ENCODE results near the gene KIF5A. TPM values are rescaled to one million over a fixed set of nuclear protein-coding genes. Genes with fewer than 3 reads are reported as not detected.
"Not testable (repeated sequence)": the region's sequence is repeated elsewhere in the genome, so short reads cannot be mapped to it uniquely, and the experiment has no call there.

Gene KIF5A
- total RNA-seq, 1 donor from 2014 or later = 0.46 TPM

- no peak for DNase-seq (ENCODE audit: low spot score)
- no peak for TF ChIP-seq CTCF (IDR thresholded peaks at IDR 0.05; ENCODE audit: unreplicated experiment)
- no peak overlapping the region for H3K27ac Mint-ChIP-seq (ENCODE audit: unreplicated experiment)
- H3K4me1 Mint-ChIP-seq (ENCODE audit: unreplicated experiment) = peaks cover 7% of the 10 kb centered on the region
- H3K4me3 Mint-ChIP-seq (ENCODE audit: unreplicated experiment) = no peak overlapping the region
- H3K36me3 Mint-ChIP-seq (ENCODE audit: low read depth, unreplicated experiment) = no peaks in the 10 kb centered on the region
- H3K9me3 Mint-ChIP-seq (ENCODE audit: unreplicated experiment) = no peaks in the 10 kb centered on the region
- peaks cover 5% of the 10 kb centered on the region for H3K27me3 Mint-ChIP-seq (ENCODE audit: unreplicated experiment)
These were observed 34.8 kb downstream of the KIF5A start for GRCh38 chr12:57584690-57585089.

- H3K27ac Mint-ChIP-seq (ENCODE audit: unreplicated experiment) = no peak overlapping the region
- H3K36me3 Mint-ChIP-seq (ENCODE audit: low read depth, unreplicated experiment) = no peaks in the 10 kb centered on the region
These were observed 35.3 kb downstream of the KIF5A start for GRCh38 chr12:57585156-57585555.

DNA sequence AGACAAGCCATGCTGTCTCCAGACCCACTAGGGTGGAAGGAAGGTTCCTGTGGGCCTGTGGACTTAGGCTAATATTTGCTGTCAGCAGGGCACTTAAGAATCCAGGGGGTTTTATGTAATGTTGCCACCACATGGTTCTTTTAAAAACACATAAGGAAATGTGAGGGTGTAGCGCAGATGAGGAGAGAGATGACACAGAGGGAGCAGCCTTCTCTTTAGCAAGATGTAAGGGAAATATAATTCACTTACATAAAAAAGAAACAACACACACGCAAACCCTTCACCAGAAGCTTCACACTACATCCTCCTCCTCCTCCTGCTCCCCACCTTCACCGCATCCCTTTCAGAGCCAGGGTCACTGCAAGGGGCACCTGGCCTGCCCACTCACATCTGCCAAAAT lies 36.3 kb downstream of the KIF5A start:
- DNase-seq (ENCODE audit: low spot score) = no peak
- Mint-ChIP-seq H3K4me1 (ENCODE audit: unreplicated experiment) (peaks cover 12% of the 10 kb centered on the region), H3K36me3 (ENCODE audit: low read depth, unreplicated experiment) (peaks cover 5% of the 10 kb centered on the region), H3K27me3 (ENCODE audit: unreplicated experiment) (peaks cover 5% of the 10 kb centered on the region), H3K9me3 (ENCODE audit: unreplicated experiment) (no peaks in the 10 kb centered on the region), H3K27ac (ENCODE audit: unreplicated experiment) (no peak overlapping the region), H3K4me3 (ENCODE audit: unreplicated experiment) (no peak overlapping the region)
- TF ChIP-seq CTCF (IDR thresholded peaks at IDR 0.05; ENCODE audit: unreplicated experiment) = no peak

More at GRCh38 chr12:57585156-57585555, 35.3 kb downstream of the KIF5A start:
- Mint-ChIP-seq H3K27me3 (ENCODE audit: unreplicated experiment) (peaks cover 5% of the 10 kb centered on the region), H3K4me3 (ENCODE audit: unreplicated experiment) (no peak overlapping the region), H3K4me1 (ENCODE audit: unreplicated experiment) (peaks cover 7% of the 10 kb centered on the region), H3K9me3 (ENCODE audit: unreplicated experiment) (no peaks in the 10 kb centered on the region)
- no peak for TF ChIP-seq CTCF (IDR thresholded peaks at IDR 0.05; ENCODE audit: unreplicated experiment)
- no peak for DNase-seq (ENCODE audit: low spot score)

GRCh38 chr12:57586832-57587429 lies 37.1 kb downstream of the KIF5A start:
- Mint-ChIP-seq H3K4me1 (ENCODE audit: unreplicated experiment) (peaks cover 17% of the 10 kb centered on the region), H3K36me3 (ENCODE audit: low read depth, unreplicated experiment) (peaks cover 5% of the 10 kb centered on the region), H3K27me3 (ENCODE audit: unreplicated experiment) (peaks cover 7% of the 10 kb centered on the region), H3K9me3 (ENCODE audit: unreplicated experiment) (no peaks in the 10 kb centered on the region), H3K27ac (ENCODE audit: unreplicated experiment) (no peak overlapping the region), H3K4me3 (ENCODE audit: unreplicated experiment) (no peak overlapping the region)
- TF ChIP-seq CTCF (IDR thresholded peaks at IDR 0.05; ENCODE audit: unreplicated experiment) = no peak
- no peak for DNase-seq (ENCODE audit: low spot score)

DNA sequence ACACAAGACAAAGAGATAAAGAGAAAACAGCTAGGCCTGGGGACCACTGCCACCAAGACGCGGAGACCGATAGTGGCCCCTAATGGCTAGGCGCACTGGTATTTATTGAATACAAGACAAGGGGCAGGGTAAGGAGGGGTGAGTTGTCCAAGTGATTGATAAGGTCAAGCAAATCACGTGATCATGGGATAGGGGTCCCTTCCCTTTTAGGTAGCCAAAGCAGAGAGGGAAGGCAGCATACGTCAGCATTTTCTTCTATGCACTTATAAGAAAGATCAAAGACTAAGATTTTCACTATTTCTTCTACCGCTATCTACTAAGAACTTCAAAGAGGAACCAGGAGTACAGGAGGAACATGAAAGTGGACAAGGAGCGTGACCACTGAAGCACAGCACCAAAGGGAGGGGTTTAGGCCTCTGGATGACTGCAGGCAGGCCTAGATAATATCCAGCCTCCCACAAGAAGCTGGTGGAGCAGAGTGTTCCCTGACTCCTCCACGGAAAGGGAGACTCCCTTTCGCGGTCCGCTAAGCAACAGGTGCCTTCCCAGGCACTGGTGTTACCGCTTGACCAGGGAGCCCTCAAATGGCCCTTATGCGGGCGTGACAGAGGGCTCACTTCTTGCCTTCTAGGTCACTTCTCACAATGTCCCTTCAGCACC lies 39.2 kb downstream of the KIF5A start:
- Mint-ChIP-seq H3K4me1 (ENCODE audit: unreplicated experiment) (peaks cover 18% of the 10 kb centered on the region), H3K27me3 (ENCODE audit: unreplicated experiment) (peaks cover 11% of the 10 kb centered on the region)
- H3K36me3 Mint-ChIP-seq (ENCODE audit: low read depth, unreplicated experiment); DNase-seq (ENCODE audit: low spot score); H3K4me3 Mint-ChIP-seq (ENCODE audit: unreplicated experiment); H3K27ac Mint-ChIP-seq (ENCODE audit: unreplicated experiment); H3K9me3 Mint-ChIP-seq (ENCODE audit: unreplicated experiment): not testable (repeated sequence)
